ENCODE measurements around the gene PTGDR2. TPM values are rescaled to one million over a fixed set of nuclear protein-coding genes. Genes with fewer than 3 reads are reported as not detected.

The PTGDR2 gene
- total and polyA plus RNA-seq, 9 of the 15 experiments (the other 6 are each of a cell fraction or from before 2014, with no cell fraction given): 0.51 to 2.6 (median 1.6) TPM

GRCh38 chr11:60854140-60854846 is 1.5 kb downstream of the PTGDR2 start (continued):
- TF ChIP-seq E2F3 (CRISPR knock-in tag; IDR thresholded peaks at IDR 0.05): 0 out of 2 replicates have a peak, but pooled peaks have one; percentile 20
- TF ChIP-seq SMAD4 (CRISPR knock-in tag; conservative IDR thresholded peaks at IDR 0.05): 0 out of 2 replicates have a peak, but pooled peaks have one; percentile 19
- TF ChIP-seq PATZ1 (CRISPR knock-in tag; IDR thresholded peaks at IDR 0.05; ENCODE audit: borderline replicate concordance): 0 out of 2 replicates have a peak, but pooled peaks have one; percentile 23
- TF ChIP-seq HMBOX1 (IDR thresholded peaks at IDR 0.05): peak; percentile 72; the same call in 1 of the 2 replicates
- peak; percentile 79; the same call in 1 of the 2 replicates for TF ChIP-seq MTA3 (IDR thresholded peaks at IDR 0.05; ENCODE audit: borderline replicate concordance)
- 0 out of 2 replicates have a peak, but pooled peaks have one; percentile 65 for TF ChIP-seq ETV1 (tag; conservative IDR thresholded peaks at IDR 0.05; ENCODE audit: low read depth)
- no peak for TF ChIP-seq NFE2L1 (tag; IDR thresholded peaks at IDR 0.05; ENCODE audit: borderline replicate concordance, low read depth)
- peak; percentile 24; the same call in 1 of the 2 replicates for TF ChIP-seq HDAC2 (IDR thresholded peaks at IDR 0.05)
- TF ChIP-seq ZEB2 (IDR thresholded peaks at IDR 0.05): peak; percentile 22; the same call in 1 of the 2 replicates
- TF ChIP-seq HSF4 (CRISPR knock-in tag; IDR thresholded peaks at IDR 0.05; ENCODE audit: borderline replicate concordance): no peak
- TF ChIP-seq ETV5 (CRISPR knock-in tag; IDR thresholded peaks at IDR 0.05; ENCODE audit: low read depth): peak; percentile 46; the same call in 1 of the 2 replicates
- TF ChIP-seq FOXM1 (IDR thresholded peaks at IDR 0.05; ENCODE audit: low read depth): no peak
- no peak for TF ChIP-seq FOXM1 (CRISPR knock-in tag; IDR thresholded peaks at IDR 0.05; ENCODE audit: low read depth)
- TF ChIP-seq ZBTB2 (IDR thresholded peaks at IDR 0.05): 0 out of 2 replicates have a peak, but pooled peaks have one; percentile 17
- TF ChIP-seq RNF2 (IDR thresholded peaks at IDR 0.05): peak; percentile 78; the same call in 1 of the 2 replicates
- TF ChIP-seq BCOR (IDR thresholded peaks at IDR 0.05): peak; percentile 65
- TF ChIP-seq CEBPG (CRISPR knock-in tag; IDR thresholded peaks at IDR 0.05): no peak
- TF ChIP-seq CEBPG (tag; conservative IDR thresholded peaks at IDR 0.05 in 1 of 2, IDR thresholded peaks at IDR 0.05 in 1 of 2): no peak
- TF ChIP-seq VEZF1 (CRISPR knock-in tag; IDR thresholded peaks at IDR 0.05): peak; percentile 93
- 0 out of 2 replicates have a peak, but pooled peaks have one; percentile 10 for TF ChIP-seq JUN (IDR thresholded peaks at IDR 0.05; ENCODE audit: borderline replicate concordance, low read depth, low read length)
- no peak for TF ChIP-seq JUN (CRISPR knock-in tag; IDR thresholded peaks at IDR 0.05; ENCODE audit: borderline replicate concordance)
- peak; percentile 86 for TF ChIP-seq RBM25 (IDR thresholded peaks at IDR 0.05; ENCODE audit: low read depth, low read length, severe bottlenecking)
- TF ChIP-seq HDAC1 (IDR thresholded peaks at IDR 0.05): peak in 1 of 2 experiments; percentile 46; a peak in 2 of 4 replicates

Data from K562 (cell line).